SU-DHL-6 (cell line): Measurements from ENCODE around the gene PRDM10.

Experiments used
- CTCF ChIP-seq: fragments of 200-600 bp; sonication (generic); IDR thresholded peaks from one replicate; pipeline ENCODE4 v1.5.1; 2017; ENCODE audit warnings: antibody characterized with exemption, mild to moderate bottlenecking, low read length, moderate library complexity; ENCODE audit not compliant: insufficient read depth, poor library complexity, severe bottlenecking
- EZH2phosphoT487 ChIP-seq: fragments of 200-600 bp; sonication (generic), shearing (Covaris generic); conservative IDR thresholded peaks from 2 replicates; pipeline ENCODE4 v1.6.1; 2018; ENCODE audit warnings: mild to moderate bottlenecking, antibody characterized with exemption, low read length, moderate library complexity, mixed read lengths

- TF ChIP-seq CTCF, result no peak
- no peak for TF ChIP-seq EZH2phosphoT487
Measured at GRCh38 chr11:129871914-129872313, 130.7 kb downstream of the PRDM10 start.
